GDM1 (cell line): ENCODE results near the gene GRM4.

Experiments
- DNase-seq: peaks from one replicate; lab custom pipeline; 2025; lab: John Stamatoyannopoulos, UW

The GRM4 gene

GRCh38 chr6:34157236-34157830 lies 11.4 kb upstream of the GRM4 start:
- DNase-seq = no peak

- no peak for DNase-seq
Measured at GRCh38 chr6:34155471-34156300, 9.8 kb upstream of the GRM4 start.

- DNase-seq = no peak
Measured at GRCh38 chr6:34154668-34155447, 9.0 kb upstream of the GRM4 start.

GRCh38 chr6:34152806-34153520 lies 7.1 kb upstream of the GRM4 start:
- DNase-seq = no peak

- DNase-seq = no peak
Measured at GRCh38 chr6:34152042-34152524, 6.2 kb upstream of the GRM4 start.

- no peak for DNase-seq
Measured at GRCh38 chr6:34151321-34152041, 5.6 kb upstream of the GRM4 start.

- no peak for DNase-seq
Measured at GRCh38 chr6:34150766-34151165, 4.9 kb upstream of the GRM4 start.

GRCh38 chr6:34149831-34150400 lies 4.0 kb upstream of the GRM4 start:
- DNase-seq = no peak

GRCh38 chr6:34149452-34149810 lies 3.5 kb upstream of the GRM4 start:
- no peak for DNase-seq

- DNase-seq = no peak
Measured at GRCh38 chr6:34148631-34149451, 3.0 kb upstream of the GRM4 start.

GRCh38 chr6:34147906-34148630 lies 2.2 kb upstream of the GRM4 start:
- DNase-seq = no peak

- no peak for DNase-seq
Measured at GRCh38 chr6:34146801-34147592, 1.1 kb upstream of the GRM4 start.

- DNase-seq = no peak
Measured at GRCh38 chr6:34145161-34146020, 496 bp downstream of the GRM4 start.

GRCh38 chr6:34144581-34145160 lies 1.2 kb downstream of the GRM4 start:
- DNase-seq = no peak

GRCh38 chr6:34143884-34144580 lies 1.9 kb downstream of the GRM4 start:
- DNase-seq = no peak

GRCh38 chr6:34143196-34143883 lies 2.5 kb downstream of the GRM4 start:
- DNase-seq = no peak
